GM20000 (cell line): ENCODE measurements around the gene GREB1.

ENCODE experiments used
- DNase-seq: peaks from one replicate; pipeline ENCODE4 v3.0.0; 2012; ENCODE audit warnings: low spot score
- CTCF ChIP-seq: IDR thresholded peaks from 2 replicates; pipeline ENCODE4 v1.5.1; 2012; ENCODE audit warnings: mild to moderate bottlenecking, control low read depth; ENCODE audit errors: extremely low read depth, missing control alignments

Gene GREB1

GRCh38 chr2:11583840-11584524, 50.1 kb downstream of the GREB1 start:
- DNase-seq = peak; percentile 87
- TF ChIP-seq CTCF = peak; percentile 81

- DNase-seq = no peak
- no peak for TF ChIP-seq CTCF
Measured at GRCh38 chr2:11584525-11585056, 50.7 kb downstream of the GREB1 start.

- no peak for TF ChIP-seq CTCF
- DNase-seq = no peak
Measured at GRCh38 chr2:11585071-11585470, 51.2 kb downstream of the GREB1 start.

- no peak for DNase-seq
- no peak for TF ChIP-seq CTCF
Measured at GRCh38 chr2:11588228-11589110, 54.6 kb downstream of the GREB1 start.

GRCh38 chr2:11589316-11589940, 55.6 kb downstream of the GREB1 start:
- TF ChIP-seq CTCF = no peak
- DNase-seq = no peak

- no peak for TF ChIP-seq CTCF
- DNase-seq = no peak
Measured at GRCh38 chr2:11590193-11590592, 56.3 kb downstream of the GREB1 start.

GRCh38 chr2:11591091-11591490, 57.2 kb downstream of the GREB1 start:
- DNase-seq = no peak
- TF ChIP-seq CTCF = no peak
